Activated naive CD8-positive, alpha-beta T cell treated with anti-CD3 and anti-CD28 coated beads, Interleukin-2, amount 50 U/mL, for 16 hours (primary cell): ENCODE data around the gene MYLK4.
A peak's percentile ranks its signal among the peaks of the same experiment; 100 is the strongest.
"Not testable (repeated sequence)": the region's sequence is repeated elsewhere in the genome, so short reads cannot be mapped to it uniquely, and the experiment has no call there.

ENCODE experiments used
- DNase-seq: peaks from one replicate; pipeline ENCODE4 v3.0.0-alpha.2; 2020; ENCODE audit warnings: low read depth, low spot score

Gene MYLK4

DNA sequence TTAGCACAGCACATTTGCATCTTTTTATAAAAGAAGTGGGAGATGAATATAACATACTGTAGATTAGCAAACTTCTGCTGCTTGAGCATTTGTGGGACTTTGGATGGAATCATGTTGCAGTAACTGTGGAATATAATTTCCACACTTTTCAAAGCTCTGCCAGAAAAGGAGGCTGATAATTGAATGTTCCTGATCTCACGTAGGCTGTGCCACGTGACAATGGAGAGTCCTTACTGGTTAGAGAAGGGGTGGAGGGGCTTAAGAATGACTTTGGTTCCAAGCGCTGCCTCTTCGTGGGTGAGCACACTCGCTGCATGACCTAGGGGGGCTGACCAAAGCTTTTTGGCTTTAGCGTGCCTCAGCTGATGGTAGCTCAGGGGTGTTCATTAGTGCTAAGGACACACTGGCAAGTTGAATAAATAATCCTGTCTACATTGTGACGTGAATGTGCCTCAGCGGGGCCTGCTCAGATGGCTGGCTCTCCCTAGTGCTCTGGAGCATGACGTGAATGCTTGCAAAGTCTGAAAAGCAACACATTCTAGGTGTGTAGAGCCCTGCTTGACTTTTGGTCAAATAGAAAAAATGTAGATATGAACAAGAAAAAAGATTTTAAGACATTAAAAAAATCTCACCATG lies 29.5 kb upstream of the MYLK4 start:
- no peak for DNase-seq

DNA sequence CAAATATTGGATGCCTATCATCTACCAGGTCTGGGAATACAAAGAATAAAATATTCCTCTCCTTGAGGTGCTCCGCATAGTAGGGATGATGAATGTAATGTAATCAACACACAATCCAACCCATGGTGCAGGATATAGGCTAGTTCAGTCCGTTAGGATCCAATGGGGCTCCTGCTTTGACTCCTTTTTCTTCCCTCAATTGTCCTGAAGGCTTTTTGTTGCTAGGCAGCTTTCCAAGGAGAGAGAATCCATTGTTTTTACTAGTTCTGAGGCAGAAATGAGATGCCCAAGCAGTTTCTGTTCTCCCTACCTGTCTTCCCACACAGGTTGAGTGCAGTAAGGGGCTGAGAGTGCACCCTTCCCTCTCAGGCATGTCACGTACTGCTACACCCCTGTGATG lies 26.5 kb upstream of the MYLK4 start:
- DNase-seq: no peak

DNA sequence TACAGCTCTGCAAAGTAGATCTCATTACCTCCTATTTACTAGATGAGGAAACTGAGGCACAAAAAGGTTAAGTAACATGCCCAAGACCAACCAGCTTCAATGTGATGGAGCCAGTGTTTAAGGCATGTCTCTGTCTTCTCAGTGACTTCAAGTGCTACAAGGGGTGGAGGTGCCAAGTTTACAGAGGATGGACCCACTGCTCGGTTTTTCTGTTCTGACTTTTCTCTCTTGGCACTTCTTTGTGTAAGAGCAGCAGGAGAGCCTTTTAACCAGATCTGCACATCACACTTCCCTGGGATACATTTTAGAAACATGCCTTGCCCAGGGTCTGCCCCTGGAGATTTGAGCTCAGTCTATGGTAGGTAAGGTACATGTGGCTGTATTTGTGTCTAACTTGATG lies 24.3 kb upstream of the MYLK4 start:
- DNase-seq: no peak

GRCh38 chr6:2773449-2773848 lies 22.7 kb upstream of the MYLK4 start:
- DNase-seq: no peak

- DNase-seq: no peak
Measured at GRCh38 chr6:2772840-2773239, 22.1 kb upstream of the MYLK4 start.

GRCh38 chr6:2771079-2771478 lies 20.4 kb upstream of the MYLK4 start:
- DNase-seq: no peak

DNA sequence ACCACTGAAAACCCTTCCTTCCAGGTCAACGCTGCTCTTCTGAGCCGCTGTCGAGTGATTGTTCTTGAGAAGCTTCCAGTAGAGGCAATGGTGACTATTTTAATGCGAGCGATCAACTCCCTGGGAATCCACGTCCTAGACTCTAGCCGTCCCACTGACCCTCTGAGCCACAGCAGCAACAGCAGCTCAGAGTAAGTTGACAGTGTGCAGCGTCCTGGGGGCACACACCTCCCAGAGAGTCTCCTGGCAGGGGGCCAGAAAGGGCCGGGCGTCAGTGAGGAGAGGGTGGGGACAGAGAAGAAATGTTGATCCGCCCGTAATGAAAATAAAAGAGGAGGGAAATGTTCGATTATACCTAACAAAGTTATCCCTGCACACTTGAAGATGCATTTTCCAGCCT lies 19.4 kb upstream of the MYLK4 start:
- DNase-seq: no peak

DNA sequence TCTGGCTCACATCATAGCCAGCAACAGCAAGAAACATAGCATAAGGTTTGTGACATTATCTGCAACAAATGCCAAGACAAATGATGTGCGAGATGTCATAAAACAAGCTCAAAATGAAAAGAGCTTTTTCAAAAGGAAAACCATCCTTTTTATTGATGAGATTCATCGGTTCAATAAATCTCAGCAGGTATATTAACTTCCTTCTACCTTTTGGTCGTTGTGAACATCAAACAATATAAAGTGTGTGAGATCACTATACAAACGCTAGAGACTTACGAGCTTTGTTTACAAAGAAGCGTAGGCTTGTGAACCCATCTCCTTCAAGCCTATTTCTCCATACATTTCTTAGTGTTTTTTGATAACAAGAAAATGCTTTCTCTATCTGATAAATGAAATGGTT lies 18.0 kb upstream of the MYLK4 start:
- DNase-seq: no peak

- DNase-seq: no peak
Measured at GRCh38 chr6:2767657-2768524, 17.2 kb upstream of the MYLK4 start.

- DNase-seq: no peak
Measured at GRCh38 chr6:2766767-2767656, 16.3 kb upstream of the MYLK4 start.

- DNase-seq: no peak
Measured at GRCh38 chr6:2765896-2766766, 15.4 kb upstream of the MYLK4 start.

DNA sequence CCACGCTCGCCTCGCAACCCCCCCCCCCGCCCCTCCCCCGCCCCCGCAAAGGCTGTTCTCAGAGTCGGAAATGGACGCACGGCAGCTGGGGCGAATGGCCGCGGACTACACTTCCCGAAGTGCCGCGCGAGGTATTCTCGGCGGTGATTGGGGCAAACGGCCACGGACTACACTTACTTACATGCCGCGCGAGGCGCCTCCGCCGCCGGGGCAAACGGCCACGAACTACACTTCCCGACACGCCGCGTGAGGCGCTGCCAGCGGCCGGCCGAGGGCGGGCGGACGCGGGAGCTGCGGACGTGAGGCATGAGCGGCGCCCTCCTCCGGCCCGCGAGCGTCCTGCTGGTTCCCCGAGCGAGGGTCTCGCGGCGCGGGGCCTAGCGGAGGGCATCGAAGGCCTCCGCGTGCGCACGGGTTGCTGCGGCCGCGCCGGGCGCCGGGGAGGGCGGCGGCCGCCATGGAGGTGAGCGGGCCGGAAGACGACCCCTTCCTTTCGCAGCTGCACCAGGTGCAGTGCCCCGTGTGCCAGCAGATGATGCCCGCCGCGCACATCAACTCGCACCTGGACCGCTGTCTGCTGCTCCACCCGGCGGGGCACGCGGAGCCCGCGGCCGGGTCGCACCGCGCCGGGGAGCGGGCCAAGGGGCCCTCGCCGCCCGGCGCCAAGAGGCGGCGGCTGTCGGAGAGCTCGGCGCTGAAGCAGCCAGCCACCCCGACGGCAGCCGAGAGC lies 14.6 kb upstream of the MYLK4 start, which contains the start of gene WRNIP1:
WRNIP1 (plus strand) TSS at position 228 of the 730 bp plus-strand sequence; CDS start at position 458, 230 bp downstream.
- DNase-seq: peak; percentile 92

- DNase-seq: no peak
Measured at GRCh38 chr6:2764610-2765165, 14.0 kb upstream of the MYLK4 start.

- DNase-seq: no peak
Measured at GRCh38 chr6:2763876-2764540, 13.3 kb upstream of the MYLK4 start.

DNA sequence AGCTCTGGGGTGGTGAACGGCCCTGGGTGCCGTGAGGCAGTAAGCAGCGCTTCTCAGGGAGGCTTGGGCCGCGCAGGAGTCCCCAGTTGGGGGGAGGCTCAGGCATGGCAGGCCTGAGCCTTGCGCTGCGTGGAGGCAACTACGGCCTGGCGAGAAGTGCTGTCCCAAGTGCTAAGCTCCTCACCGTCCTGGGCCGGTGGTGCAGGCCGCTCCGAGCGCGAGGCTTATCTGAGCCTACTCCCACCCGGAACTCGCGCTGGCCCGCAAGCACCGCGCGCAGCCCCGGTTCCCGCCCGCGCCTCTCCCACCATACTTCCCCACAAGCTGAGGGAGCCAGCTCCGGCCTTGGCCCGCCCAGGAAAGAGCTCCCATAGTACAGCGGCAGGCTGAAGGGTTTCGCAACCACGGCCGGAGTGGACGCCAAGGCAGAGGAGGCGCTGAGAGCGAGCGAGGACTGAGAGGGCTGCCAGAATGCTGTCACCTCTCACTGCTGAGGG lies 12.7 kb upstream of the MYLK4 start:
- DNase-seq: no peak

- DNase-seq: not testable (repeated sequence)
Measured at GRCh38 chr6:2762868-2763267, 12.1 kb upstream of the MYLK4 start.

GRCh38 chr6:2760882-2761842 lies 10.4 kb upstream of the MYLK4 start:
- no peak for DNase-seq

GRCh38 chr6:2758980-2759379 lies 8.3 kb upstream of the MYLK4 start:
- DNase-seq: no peak
